Keratinocyte (primary cell): ENCODE results near the gene DENND4B. TPM values are rescaled to one million over a fixed set of nuclear protein-coding genes. Genes with fewer than 3 reads are reported as not detected.
"Not testable (repeated sequence)": the region's sequence is repeated elsewhere in the genome, so short reads cannot be mapped to it uniquely, and the experiment has no call there.

Source experiments
- DNase-seq: peaks from one replicate; pipeline ENCODE4 v3.0.0-alpha.2; 2011; ENCODE audit warnings: low read depth, missing footprints, low spot score
- FAIRE-seq: peaks from 2 replicates; lab custom pipeline; 2011; peaks lifted over from hg19 to GRCh38; lab: Jason Lieb, UNC
- H2AFZ ChIP-seq: 2 replicates; pipeline ENCODE4 v1.6.0; 2012; ENCODE audit warnings: low read length, control low read depth, inconsistent platforms; ENCODE audit not compliant: control insufficient read depth
- H3K27ac ChIP-seq: 2 replicates; pipeline ENCODE4 v1.5.1; 2011; ENCODE audit warnings: low read length; ENCODE audit not compliant: control insufficient read depth, insufficient read depth
- H3K27me3 ChIP-seq: 3 replicates; pipeline ENCODE4 v1.6.0; 2011; ENCODE audit warnings: low read length; ENCODE audit not compliant: control insufficient read depth, insufficient read depth; ENCODE audit errors: extremely low read depth
- H3K36me3 ChIP-seq, 2 experiments: 2 replicates in 1 of 2; 3 replicates in 1 of 2; pipeline ENCODE4 v1.5.1; 2011; ENCODE audit warnings: low read length in 2 of 2, mild to moderate bottlenecking in 1 of 2; ENCODE audit not compliant: control insufficient read depth in 2 of 2, insufficient read depth in 2 of 2; ENCODE audit errors: extremely low read depth in 1 of 2
- H3K4me1 ChIP-seq: 3 replicates; pipeline ENCODE4 v1.5.1; 2011; ENCODE audit warnings: low read length; ENCODE audit not compliant: control insufficient read depth, insufficient read depth; ENCODE audit errors: extremely low read depth
- H3K4me2 ChIP-seq: 3 replicates; pipeline ENCODE4 v1.6.0; 2011; ENCODE audit warnings: low read depth, low read length; ENCODE audit not compliant: control insufficient read depth, insufficient read depth; ENCODE audit errors: extremely low read depth
- H3K4me3 ChIP-seq, 3 experiments: fragments of 200-600 bp in 1 of 3; sonication (generic) in 1 of 3; 2 replicates in 2 of 3; 3 replicates in 1 of 3; pipeline ENCODE4 v1.5.1; 2011 to 2016; ENCODE audit warnings: low read length in 3 of 3, mild to moderate bottlenecking in 3 of 3, control low read depth in 2 of 3, inconsistent platforms in 1 of 3, low read depth in 1 of 3, mixed read lengths in 1 of 3, mixed run types in 1 of 3, moderate library complexity in 1 of 3; ENCODE audit not compliant: control insufficient read depth in 2 of 3, insufficient read depth in 2 of 3; ENCODE audit errors: extremely low read depth in 1 of 3
- H3K79me2 ChIP-seq: 2 replicates; pipeline ENCODE4 v1.6.0; 2012; ENCODE audit warnings: low read length; ENCODE audit not compliant: control insufficient read depth, insufficient read depth
- H3K9ac ChIP-seq: 3 replicates; pipeline ENCODE4 v1.6.0; 2011; ENCODE audit warnings: low read length; ENCODE audit not compliant: control insufficient read depth, insufficient read depth; ENCODE audit errors: extremely low read depth
- H3K9me1 ChIP-seq: 3 replicates; pipeline ENCODE4 v1.6.0; 2011; ENCODE audit warnings: low read length; ENCODE audit not compliant: control insufficient read depth, insufficient read depth; ENCODE audit errors: extremely low read depth
- H3K9me3 ChIP-seq: 2 replicates; pipeline ENCODE4 v1.5.1; 2012; ENCODE audit warnings: low read depth, low read length; ENCODE audit not compliant: control insufficient read depth
- H4K20me1 ChIP-seq: 3 replicates; pipeline ENCODE4 v1.6.0; 2011; ENCODE audit warnings: low read length; ENCODE audit not compliant: control insufficient read depth, insufficient read depth; ENCODE audit errors: extremely low read depth
- CTCF ChIP-seq, 3 experiments: IDR thresholded peaks in 1 of 3; conservative IDR thresholded peaks in 1 of 3; optimal IDR thresholded peaks in 1 of 3; 2 replicates in 2 of 3; 3 replicates in 1 of 3; pipeline versions ENCODE3 to v1.5.1; 2011; ENCODE audit warnings: low read length in 3 of 3, mild to moderate bottlenecking in 3 of 3, moderate library complexity in 2 of 3, control low read depth in 1 of 3, inconsistent platforms in 1 of 3; ENCODE audit not compliant: insufficient read depth in 2 of 3; ENCODE audit errors: extremely low read depth in 1 of 3
- EZH2 ChIP-seq: IDR thresholded peaks from one replicate; pipeline ENCODE4 v1.6.1; 2012; ENCODE audit warnings: inconsistent platforms, mild to moderate bottlenecking, low read length, moderate library complexity
- dilution Hi-C: fragments of 300-500 bp; cut with MboI; formaldehyde crosslinking; loops from one replicate; pipeline ENCODE4 v1.7.0; 2020; ENCODE audit warnings: low sequenced_read_pairs; ENCODE audit not compliant: extremely low pct_ligation_motif_present
- polyA plus RNA-seq, 5 experiments: library from polyadenylated mRNA; depleted of rRNA in 3 of 5; stranded (reverse) in 3 of 5; stranded (forward) in 1 of 5; unstranded in 1 of 5; fragments of >200 nt; gene quantifications; 1 replicate in 1 of 5; 2 replicates in 3 of 5; 3 replicates in 1 of 5; pipeline versions ENCODE4 v1.2.1 to v1.2.3, GENCODE V29; 2011 to 2012; ENCODE audit warnings: missing spikeins in 2 of 5, low read depth in 1 of 5, low replicate concordance in 1 of 5

DENND4B gene
- polyA plus RNA-seq, 1 donor (not counting 4 experiments of a cell fraction or from before 2014, with no cell fraction given), result 7.9 TPM

GRCh38 chr1:153899509-153899908 is 47.0 kb downstream of the DENND4B start:
- no peak for TF ChIP-seq CTCF (optimal IDR thresholded peaks at IDR 0.05 in 1 of 3, IDR thresholded peaks at IDR 0.05 in 1 of 3, conservative IDR thresholded peaks at IDR 0.05 in 1 of 3; ENCODE audit: extremely low read depth in 1 of 3, insufficient read depth in 2 of 3, low read length in 3 of 3)
- TF ChIP-seq EZH2, result no peak
- no peak overlapping the region for H2AFZ ChIP-seq
- H3K4me1 ChIP-seq, result no peaks in the 10 kb centered on the region
- H3K4me2 ChIP-seq, result no peak overlapping the region
- no peaks in the 10 kb centered on the region for H3K27me3 ChIP-seq
- no peak overlapping the region for H3K9ac ChIP-seq
- peaks cover 0 to 3% of the 10 kb centered on the region in 2 experiments for H3K36me3 ChIP-seq
- no peak for DNase-seq
- H3K9me3 ChIP-seq, result no peaks in the 10 kb centered on the region
- no peaks in the 10 kb centered on the region for H3K9me1 ChIP-seq
- FAIRE-seq, result no peak
- no peak overlapping the region for H3K27ac ChIP-seq
- H3K4me3 ChIP-seq, result no peak overlapping the region
- H3K79me2 ChIP-seq, result peaks cover 63% of the 10 kb centered on the region
- peaks cover 3% of the 10 kb centered on the region for H4K20me1 ChIP-seq
- dilution Hi-C loops, result no loop called here

- dilution Hi-C loops, FAIRE-seq, H3K9me1 ChIP-seq, H3K4me1 ChIP-seq, DNase-seq, H4K20me1 ChIP-seq, H3K4me3 ChIP-seq, H3K4me2 ChIP-seq, H2AFZ ChIP-seq, H3K9ac ChIP-seq, H3K27me3 ChIP-seq, H3K9me3 ChIP-seq, H3K36me3 ChIP-seq, H3K27ac ChIP-seq: not testable (repeated sequence)
- peaks cover 47% of the 10 kb centered on the region for H3K79me2 ChIP-seq
Observed at GRCh38 chr1:153895866-153896265, 50.7 kb downstream of the DENND4B start.

- DNase-seq, H2AFZ ChIP-seq, H3K4me2 ChIP-seq, H3K27me3 ChIP-seq, H3K36me3 ChIP-seq, H3K4me1 ChIP-seq, FAIRE-seq, H4K20me1 ChIP-seq, H3K4me3 ChIP-seq, H3K9me1 ChIP-seq, H3K9me3 ChIP-seq, dilution Hi-C loops, H3K9ac ChIP-seq, H3K27ac ChIP-seq: not testable (repeated sequence)
- H3K79me2 ChIP-seq, result peaks cover 62% of the 10 kb centered on the region
Observed at GRCh38 chr1:153891042-153891441, 55.5 kb downstream of the DENND4B start.
